Transverse colon (tissue), 4 donors: ENCODE data around the gene SREBF1.

Experiments used
- POLR2A ChIP-seq: fragments of 450-650 bp; IDR thresholded peaks from one replicate; pipeline ENCODE4 v1.6.1; 2016; ENCODE audit warnings: antibody characterized with exemption, mild to moderate bottlenecking, moderate library complexity
- POLR2AphosphoS5 ChIP-seq, 3 donors: sonication (generic); formaldehyde crosslinking; IDR thresholded peaks; one replicate each; pipeline ENCODE4 v1.6.1; 2016; ENCODE audit warnings: antibody characterized with exemption in 3 of 3
- TF ChIP-seq, protein P1 (sequence below), 5 experiments: fragments of 200-600 bp in 3 of 5; fragments of 450-650 bp in 2 of 5; sonication (generic) in 3 of 5; IDR thresholded peaks; 1 replicate in 2 of 5; 2 replicates in 3 of 5; pipeline ENCODE4 v1.5.1; 2016 to 2017; ENCODE audit warnings: antibody characterized with exemption in 5 of 5, inconsistent platforms in 3 of 5, mild to moderate bottlenecking in 2 of 5, moderate library complexity in 1 of 5

- TF ChIP-seq, protein P1, sequence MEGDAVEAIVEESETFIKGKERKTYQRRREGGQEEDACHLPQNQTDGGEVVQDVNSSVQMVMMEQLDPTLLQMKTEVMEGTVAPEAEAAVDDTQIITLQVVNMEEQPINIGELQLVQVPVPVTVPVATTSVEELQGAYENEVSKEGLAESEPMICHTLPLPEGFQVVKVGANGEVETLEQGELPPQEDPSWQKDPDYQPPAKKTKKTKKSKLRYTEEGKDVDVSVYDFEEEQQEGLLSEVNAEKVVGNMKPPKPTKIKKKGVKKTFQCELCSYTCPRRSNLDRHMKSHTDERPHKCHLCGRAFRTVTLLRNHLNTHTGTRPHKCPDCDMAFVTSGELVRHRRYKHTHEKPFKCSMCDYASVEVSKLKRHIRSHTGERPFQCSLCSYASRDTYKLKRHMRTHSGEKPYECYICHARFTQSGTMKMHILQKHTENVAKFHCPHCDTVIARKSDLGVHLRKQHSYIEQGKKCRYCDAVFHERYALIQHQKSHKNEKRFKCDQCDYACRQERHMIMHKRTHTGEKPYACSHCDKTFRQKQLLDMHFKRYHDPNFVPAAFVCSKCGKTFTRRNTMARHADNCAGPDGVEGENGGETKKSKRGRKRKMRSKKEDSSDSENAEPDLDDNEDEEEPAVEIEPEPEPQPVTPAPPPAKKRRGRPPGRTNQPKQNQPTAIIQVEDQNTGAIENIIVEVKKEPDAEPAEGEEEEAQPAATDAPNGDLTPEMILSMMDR (IDR thresholded peaks at IDR 0.05) = no peak
- TF ChIP-seq POLR2A (no peak), POLR2AphosphoS5 (IDR thresholded peaks at IDR 0.05) (no peak)
Measured at GRCh38 chr17:17766077-17766743, 70.6 kb downstream of the SREBF1 start.
